CD4-positive, alpha-beta memory T cell (primary cell): ENCODE results near the gene PIEZO1. TPM values are rescaled to one million over a fixed set of nuclear protein-coding genes. Genes with fewer than 3 reads are reported as not detected.

ENCODE experiments used
- CTCF ChIA-PET: fragments of 350-600 bp; sonication (Branson Sonifier 250); formaldehyde crosslinking; loops from one replicate; lab custom pipeline; 2021; ENCODE audit warnings: inconsistent platforms; ENCODE audit not compliant: partially characterized antibody; lab: Charles Lee
- POLR2A ChIA-PET: fragments of 350-600 bp; sonication (Branson Sonifier 250); formaldehyde crosslinking; loops from one replicate; lab custom pipeline; 2021; ENCODE audit not compliant: partially characterized antibody; lab: Charles Lee
- DNase-seq, 5 donors: peaks; one replicate each; pipeline versions ENCODE4 v3.0.0 to v3.0.0-alpha.2; 2020 to 2022; ENCODE audit warnings: mixed read lengths in 1 of 5
- H3K27ac ChIP-seq: one replicate; pipeline ENCODE4 v1.7.0; 2013; ENCODE audit warnings: low read depth, low read length
- H3K27me3 ChIP-seq: 2 replicates; pipeline ENCODE4 v1.7.0; 2013; ENCODE audit warnings: mild to moderate bottlenecking, low read length, moderate library complexity; ENCODE audit not compliant: insufficient read depth
- H3K36me3 ChIP-seq: 2 replicates; pipeline ENCODE4 v1.7.0; 2013; ENCODE audit warnings: mild to moderate bottlenecking, low read length, moderate library complexity; ENCODE audit not compliant: insufficient read depth
- H3K4me1 ChIP-seq: 2 replicates; pipeline ENCODE4 v1.7.0; 2013; ENCODE audit warnings: mild to moderate bottlenecking, low read length, moderate library complexity; ENCODE audit not compliant: insufficient read depth
- H3K4me3 ChIP-seq, 2 donors: one replicate each; pipeline ENCODE4 v1.7.0; 2013; ENCODE audit warnings: low read length in 2 of 2, mild to moderate bottlenecking in 1 of 2
- H3K9me3 ChIP-seq, 2 donors: one replicate each; pipeline ENCODE4 v1.7.0; 2013; ENCODE audit warnings: low read length in 2 of 2, control low read depth in 1 of 2; ENCODE audit not compliant: control insufficient read depth in 1 of 2
- H3K27ac Mint-ChIP-seq, 7 donors: one replicate each; pipeline ENCODE4 v1.8.0; 2020 to 2021; ENCODE audit warnings: mixed read lengths in 7 of 7, mild to moderate bottlenecking in 6 of 7, inconsistent platforms in 3 of 7, moderate library complexity in 3 of 7
- H3K27me3 Mint-ChIP-seq, 2 donors: one replicate each; pipeline ENCODE4 v1.8.0; 2020 to 2021; ENCODE audit warnings: mixed read lengths in 2 of 2
- H3K36me3 Mint-ChIP-seq, 2 donors: one replicate each; pipeline ENCODE4 v1.8.0; 2020 to 2021; ENCODE audit warnings: mixed read lengths in 2 of 2, inconsistent platforms in 1 of 2, mild to moderate bottlenecking in 1 of 2
- H3K4me1 Mint-ChIP-seq, 4 donors: one replicate each; pipeline ENCODE4 v1.8.0; 2020 to 2021; ENCODE audit warnings: mixed read lengths in 4 of 4, mild to moderate bottlenecking in 1 of 4
- H3K4me3 Mint-ChIP-seq, 8 donors: one replicate each; pipeline ENCODE4 v1.8.0; 2020 to 2021; ENCODE audit warnings: mixed read lengths in 8 of 8, mild to moderate bottlenecking in 7 of 8, moderate library complexity in 6 of 8, inconsistent platforms in 3 of 8
- H3K9me3 Mint-ChIP-seq, 8 donors: one replicate each; pipeline ENCODE4 v1.8.0; 2020 to 2021; ENCODE audit warnings: mixed read lengths in 8 of 8, mild to moderate bottlenecking in 5 of 8, inconsistent platforms in 3 of 8, moderate library complexity in 1 of 8
- intact Hi-C: fragments of 100-400 bp; cut with micrococcal nuclease; formaldehyde crosslinking; loops from one replicate; pipeline ENCODE4 v1.15.1; 2023
- polyA plus RNA-seq, 2 donors: library from polyadenylated mRNA; unstranded; fragments of 300-500 nt; fragmentation: Illumina TruSeq; gene quantifications; one replicate each; pipeline ENCODE4 v1.2.3, GENCODE V29; 2021
- total RNA-seq, 2 experiments: library from RNA; stranded (reverse); gene quantifications; one replicate each; pipeline ENCODE4 v1.2.3, GENCODE V29; 2021

Gene PIEZO1
- total and polyA plus RNA-seq, 4 experiments from 2014 or later, result 12.0 to 302 (median 171) TPM

DNA sequence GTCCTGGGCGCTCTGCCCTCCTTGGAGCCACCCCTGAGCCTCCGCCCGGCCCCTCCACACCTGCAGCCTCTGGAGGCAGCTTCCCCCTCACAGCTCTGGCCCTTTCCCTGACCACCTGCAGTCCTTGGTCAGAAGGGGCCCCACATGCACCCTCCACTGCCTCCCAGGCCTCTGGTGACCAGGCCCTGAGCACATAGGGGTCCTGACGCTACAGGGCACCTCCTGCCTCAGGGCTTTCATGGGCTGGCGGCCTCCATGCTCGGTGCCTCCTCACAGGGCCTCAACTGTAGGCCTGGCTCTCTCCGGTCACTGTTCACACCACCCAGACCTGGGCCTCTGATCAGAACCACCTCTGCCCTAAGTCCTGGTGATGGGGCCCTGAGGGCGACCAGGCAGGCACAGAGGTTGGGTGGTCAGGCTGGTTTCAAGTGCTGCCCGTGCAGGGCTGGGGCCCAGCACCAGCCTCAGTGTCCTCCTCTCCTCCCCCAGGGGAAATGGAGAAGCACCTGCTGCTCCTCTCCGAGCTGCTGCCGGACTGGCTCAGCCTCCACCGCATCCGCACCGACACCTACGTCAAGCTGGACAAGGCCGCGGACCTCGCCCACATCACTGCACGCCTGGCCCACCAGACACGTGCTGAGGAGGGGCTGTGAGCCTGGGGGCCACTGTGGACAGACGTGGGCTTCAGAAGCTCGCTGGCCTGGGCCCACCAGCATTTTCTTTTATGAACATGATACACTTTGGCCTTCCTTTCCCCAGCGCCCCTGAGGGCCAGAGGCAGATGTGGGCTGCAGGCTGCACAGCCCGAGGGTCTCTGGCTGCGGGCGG, 22.8 kb upstream of the PIEZO1 start:
- H3K4me1 ChIP-seq, result peaks cover 33% of the 10 kb centered on the region
- no peaks in the 10 kb centered on the region for H3K27me3 ChIP-seq
- Mint-ChIP-seq H3K27me3 (no peaks in the 10 kb centered on the region), H3K4me3 (peak overlapping the region in 1 of 8 donors; percentile 17), H3K4me1 (peaks cover 2 to 25% (median 14%) of the 10 kb centered on the region in 4 donors), H3K36me3 (peaks cover 0 to 15% of the 10 kb centered on the region in 2 donors), H3K9me3 (no peaks in the 10 kb centered on the region), H3K27ac (peak overlapping the region in 2 of 7 donors; percentile 17 to 54)
- no peaks in the 10 kb centered on the region for H3K9me3 ChIP-seq
- CTCF ChIA-PET, result interaction anchor here (2.5 kb wide), 1 partner anchor 65 kb away, joined by 6 read pairs; no protein-coding TSS in a partner anchor
- POLR2A ChIA-PET, result interaction anchor here (1.2 to 11.8 kb wide), 4 partner anchors 8 to 104 kb away, joined by 3 to 206 read pairs (median 42); partner anchors contain the start of genes CTU2, PIEZO1 and RNF166
- H3K27ac ChIP-seq, result no peak overlapping the region
- no peak overlapping the region for H3K4me3 ChIP-seq
- DNase-seq, result no peak
- intact Hi-C loops, result no loop called here
- peaks cover 13% of the 10 kb centered on the region for H3K36me3 ChIP-seq

DNA sequence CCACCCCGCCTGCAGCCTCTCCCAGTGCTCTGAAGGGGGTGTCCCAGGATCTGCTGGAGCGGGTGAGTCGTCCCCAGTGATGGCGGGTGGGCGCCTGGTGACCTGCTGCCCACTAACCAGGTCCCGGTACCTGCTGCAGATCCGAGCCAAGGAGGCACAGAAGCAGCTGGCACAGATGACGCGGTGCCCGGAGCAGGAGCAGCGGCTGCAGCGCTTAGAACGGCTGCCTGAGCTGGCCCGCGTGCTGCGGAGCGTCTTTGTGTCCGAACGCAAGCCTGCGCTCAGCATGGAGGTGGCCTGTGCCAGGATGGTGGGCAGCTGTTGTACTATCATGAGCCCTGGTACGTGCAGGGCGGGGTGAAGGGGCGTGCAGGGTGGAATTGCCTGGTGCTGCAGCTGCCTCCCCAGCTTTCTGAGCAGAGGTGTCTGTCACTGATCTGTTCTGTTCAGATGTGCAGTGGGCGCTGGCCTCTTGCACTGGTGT, 22.2 kb upstream of the PIEZO1 start:
- H3K36me3 ChIP-seq, result peaks cover 13% of the 10 kb centered on the region
- no peak overlapping the region for H3K4me3 ChIP-seq
- ChIA-PET POLR2A (interaction anchor here (11.8 kb wide), 1 partner anchor 25 kb away, joined by 206 read pairs; the partner anchor contains the start of gene PIEZO1), CTCF (interaction anchor here (1.2 to 1.3 kb wide), 2 partner anchors 25 to 70 kb away, joined by 3 to 4 read pairs; no protein-coding TSS in a partner anchor)
- DNase-seq, result no peak
- Mint-ChIP-seq H3K4me1 (peaks cover 2 to 27% (median 15%) of the 10 kb centered on the region in 4 donors), H3K27me3 (no peaks in the 10 kb centered on the region), H3K4me3 (no peak overlapping the region), H3K27ac (no peak overlapping the region), H3K36me3 (peaks cover 0 to 17% of the 10 kb centered on the region in 2 donors), H3K9me3 (no peaks in the 10 kb centered on the region)
- intact Hi-C loops, result no loop called here
- no peaks in the 10 kb centered on the region for H3K9me3 ChIP-seq
- no peak overlapping the region for H3K27ac ChIP-seq
- peaks cover 34% of the 10 kb centered on the region for H3K4me1 ChIP-seq
- no peaks in the 10 kb centered on the region for H3K27me3 ChIP-seq

DNA sequence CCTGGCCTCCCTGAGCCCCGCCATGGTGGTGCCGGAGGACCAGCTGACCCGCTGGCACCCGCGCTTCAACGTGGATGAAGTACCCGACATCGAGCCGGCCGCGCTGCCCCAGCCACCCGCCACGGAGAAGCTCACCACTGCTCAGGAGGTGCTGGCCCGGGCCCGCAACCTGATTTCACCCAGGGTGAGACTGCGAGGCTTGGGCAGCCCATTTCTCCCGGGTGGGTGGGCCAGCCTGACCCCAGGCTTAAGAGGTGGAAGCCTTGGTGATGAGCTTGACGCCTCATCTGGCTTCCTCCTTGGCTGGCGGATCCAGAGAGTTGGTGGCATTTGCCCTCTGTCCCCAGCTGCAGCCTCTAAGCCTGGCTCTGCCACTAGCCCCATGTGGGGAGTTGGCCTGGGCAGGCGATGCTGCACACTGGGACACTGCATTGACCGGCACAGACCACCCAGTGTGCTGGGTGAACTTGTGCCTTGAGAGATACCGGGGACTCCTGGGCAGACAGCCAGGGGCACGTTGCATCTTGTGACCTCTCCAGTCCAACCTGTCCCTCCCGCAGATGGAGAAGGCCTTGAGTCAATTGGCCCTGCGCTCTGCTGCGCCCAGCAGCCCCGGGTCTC, 21.6 kb upstream of the PIEZO1 start:
- no peak overlapping the region for H3K4me3 Mint-ChIP-seq
- peaks cover 13% of the 10 kb centered on the region for H3K36me3 ChIP-seq
- ChIA-PET CTCF (interaction anchor here (1.2 to 1.3 kb wide), 2 partner anchors 25 to 69 kb away, joined by 3 to 4 read pairs; no protein-coding TSS in a partner anchor), POLR2A (interaction anchor here (11.8 kb wide), 1 partner anchor 24 kb away, joined by 206 read pairs; the partner anchor contains the start of gene PIEZO1)
- H3K27ac Mint-ChIP-seq, result no peak overlapping the region
- peaks cover 3 to 29% (median 14%) of the 10 kb centered on the region in 4 donors for H3K4me1 Mint-ChIP-seq
- H3K4me3 ChIP-seq, result no peak overlapping the region
- H3K9me3 Mint-ChIP-seq, result no peaks in the 10 kb centered on the region
- H3K27me3 ChIP-seq, result no peaks in the 10 kb centered on the region
- no peak for DNase-seq
- peaks cover 37% of the 10 kb centered on the region for H3K4me1 ChIP-seq
- H3K9me3 ChIP-seq, result no peaks in the 10 kb centered on the region
- intact Hi-C loops, result no loop called here
- H3K36me3 Mint-ChIP-seq, result peaks cover 0 to 15% of the 10 kb centered on the region in 2 donors
- H3K27ac ChIP-seq, result no peak overlapping the region
- H3K27me3 Mint-ChIP-seq, result no peaks in the 10 kb centered on the region

DNA sequence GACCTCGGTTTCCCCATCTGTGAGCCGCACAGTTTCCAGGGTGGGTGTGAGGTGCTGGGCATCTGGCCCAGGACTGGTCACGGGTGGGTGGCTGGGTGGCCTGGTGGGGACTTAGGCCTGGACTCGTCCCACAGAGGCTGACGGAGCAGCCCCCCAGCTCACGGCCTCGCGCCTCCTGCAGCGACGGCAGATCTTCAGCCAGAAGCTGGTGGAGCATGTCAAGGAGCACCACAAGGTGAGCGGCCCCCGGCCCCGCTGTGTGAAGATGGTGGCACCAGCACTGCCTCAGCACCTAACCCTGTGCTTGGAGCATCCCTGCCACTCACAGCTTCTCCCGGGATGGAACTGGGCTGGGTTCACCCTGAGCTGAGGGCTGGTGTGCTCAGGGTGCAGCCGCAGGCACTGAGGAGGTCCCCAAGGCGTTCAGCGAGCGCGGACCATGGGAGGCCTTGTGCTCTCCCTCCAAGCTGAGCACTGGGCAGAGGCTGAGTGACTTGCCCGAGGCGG, 20.9 kb upstream of the PIEZO1 start:
- H3K27ac Mint-ChIP-seq, result no peak overlapping the region
- no peaks in the 10 kb centered on the region for H3K27me3 Mint-ChIP-seq
- H3K36me3 Mint-ChIP-seq, result peaks cover 0 to 15% of the 10 kb centered on the region in 2 donors
- POLR2A ChIA-PET, result interaction anchor here (1.3 to 11.8 kb wide), 2 partner anchors 24 to 69 kb away, joined by 3 to 206 read pairs; partner anchors contain the start of gene PIEZO1
- H3K4me1 Mint-ChIP-seq, result peaks cover 5 to 34% (median 14%) of the 10 kb centered on the region in 4 donors
- H3K27me3 ChIP-seq, result no peaks in the 10 kb centered on the region
- CTCF ChIA-PET, result interaction anchor here (1.2 to 1.3 kb wide), 2 partner anchors 24 to 68 kb away, joined by 3 to 4 read pairs; no protein-coding TSS in a partner anchor
- peaks cover 13% of the 10 kb centered on the region for H3K36me3 ChIP-seq
- H3K27ac ChIP-seq, result no peak overlapping the region
- no peaks in the 10 kb centered on the region for H3K9me3 ChIP-seq
- no peak overlapping the region for H3K4me3 ChIP-seq
- H3K4me3 Mint-ChIP-seq, result no peak overlapping the region
- no peak for DNase-seq
- peaks cover 35% of the 10 kb centered on the region for H3K4me1 ChIP-seq
- no peaks in the 10 kb centered on the region for H3K9me3 Mint-ChIP-seq
- intact Hi-C loops, result no loop called here

DNA sequence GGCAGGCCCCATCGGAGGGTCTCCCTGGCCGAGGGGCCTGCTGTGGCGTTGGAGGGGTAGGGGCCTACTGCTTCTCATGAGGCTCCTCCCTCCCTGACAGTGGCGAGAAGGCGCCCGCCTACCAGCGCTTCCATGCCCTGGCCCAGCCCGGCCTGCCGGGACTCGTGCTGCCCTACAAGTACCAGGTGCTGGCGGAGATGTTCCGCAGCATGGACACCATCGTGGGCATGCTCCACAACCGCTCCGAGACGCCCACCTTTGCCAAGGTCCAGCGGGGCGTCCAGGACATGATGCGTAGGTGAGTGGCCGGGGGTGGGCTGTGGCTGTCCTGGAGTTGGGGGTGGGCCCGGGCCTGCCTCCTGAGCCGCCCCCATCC, 20.3 kb upstream of the PIEZO1 start:
- no peak overlapping the region for H3K27ac ChIP-seq
- CTCF ChIA-PET, result no interaction called here

DNA sequence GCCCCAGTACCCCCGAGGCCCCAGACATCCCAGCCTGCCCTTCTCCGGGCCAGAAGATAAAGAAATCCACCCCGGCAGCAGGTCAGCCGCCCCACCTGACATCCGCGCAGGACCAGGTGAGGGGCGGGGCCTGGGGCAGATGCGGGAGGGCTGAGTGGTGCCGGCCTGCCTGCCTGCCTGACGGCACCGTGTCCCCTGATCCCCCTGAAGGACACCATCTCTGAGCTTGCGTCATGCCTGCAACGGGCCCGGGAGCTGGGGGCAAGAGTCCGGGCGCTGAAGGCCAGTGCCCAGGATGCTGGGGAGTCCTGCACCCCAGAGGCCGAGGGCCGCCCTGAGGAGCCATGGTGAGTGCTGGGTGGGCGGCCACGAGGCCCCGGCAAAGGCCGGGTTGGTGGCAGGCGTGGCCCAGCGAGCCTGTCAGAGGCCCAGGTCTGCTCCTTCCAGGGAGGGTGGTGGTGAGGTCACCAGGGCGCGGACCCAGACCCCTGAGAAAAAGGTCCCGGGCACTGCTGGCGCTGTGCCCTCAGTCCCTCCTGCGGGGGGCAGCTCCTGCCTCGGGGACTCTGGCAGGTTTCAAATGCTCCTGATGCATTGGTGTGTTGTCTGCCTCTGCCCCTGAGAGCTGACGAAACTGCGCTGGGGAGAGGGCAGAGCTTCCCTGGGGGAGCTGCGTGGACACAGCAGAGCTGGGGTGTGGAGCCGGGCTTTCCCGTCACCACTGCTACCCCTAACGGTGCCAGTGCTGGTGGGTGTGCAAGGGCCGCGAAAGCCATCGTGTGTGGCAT, 19.7 kb upstream of the PIEZO1 start:
- Histone ChIP-seq H3K36me3 (peaks cover 8% of the 10 kb centered on the region), H3K4me3 (peak overlapping the region in 1 of 2 donors; percentile 24), H3K27ac (no peak overlapping the region), H3K4me1 (peaks cover 30% of the 10 kb centered on the region), H3K9me3 (no peaks in the 10 kb centered on the region), H3K27me3 (no peaks in the 10 kb centered on the region)
- CTCF ChIA-PET, result no interaction called here
- H3K36me3 Mint-ChIP-seq, result peaks cover 0 to 11% of the 10 kb centered on the region in 2 donors
- intact Hi-C loops, result no loop called here
- POLR2A ChIA-PET, result interaction anchor here (1.0 to 11.8 kb wide), 5 partner anchors 8 to 103 kb away, joined by 3 to 206 read pairs (median 9); partner anchors contain the start of genes APRT and PIEZO1
- H3K4me3 Mint-ChIP-seq, result peak overlapping the region in 6 of 8 donors; percentile 20 to 66 (median 49)
- no peaks in the 10 kb centered on the region for H3K9me3 Mint-ChIP-seq
- DNase-seq, result peak in 1 of 5 donors; percentile 21
- H3K4me1 Mint-ChIP-seq, result peaks cover 6 to 32% (median 16%) of the 10 kb centered on the region in 4 donors
- peak overlapping the region in 2 of 7 donors; percentile 55 to 56 for H3K27ac Mint-ChIP-seq
- no peaks in the 10 kb centered on the region for H3K27me3 Mint-ChIP-seq

More for the DNA sequence above, 20.3 kb upstream of the PIEZO1 start:
- Mint-ChIP-seq H3K9me3 (no peaks in the 10 kb centered on the region), H3K27me3 (no peaks in the 10 kb centered on the region), H3K36me3 (peaks cover 0 to 15% of the 10 kb centered on the region in 2 donors), H3K4me1 (peaks cover 7 to 34% (median 15%) of the 10 kb centered on the region in 4 donors), H3K4me3 (no peak overlapping the region), H3K27ac (no peak overlapping the region)
- POLR2A ChIA-PET, result interaction anchor here (1.3 to 11.8 kb wide), 2 partner anchors 23 to 68 kb away, joined by 3 to 206 read pairs; partner anchors contain the start of gene PIEZO1
- intact Hi-C loops, result no loop called here
- no peaks in the 10 kb centered on the region for H3K9me3 ChIP-seq
- DNase-seq, result no peak
- H3K4me3 ChIP-seq, result no peak overlapping the region
- peaks cover 32% of the 10 kb centered on the region for H3K4me1 ChIP-seq
- H3K27me3 ChIP-seq, result no peaks in the 10 kb centered on the region
- H3K36me3 ChIP-seq, result peaks cover 13% of the 10 kb centered on the region
